Testis (tissue), 3 donors: Measurements from ENCODE around the gene S100A10. TPM values are rescaled to one million over a fixed set of nuclear protein-coding genes. Genes with fewer than 3 reads are reported as not detected.
A peak's percentile ranks its signal among the peaks of the same experiment; 100 is the strongest.

Source experiments
- DNase-seq: peaks from one replicate; pipeline ENCODE4 v3.0.0-alpha.2; 2019
- H3K27ac ChIP-seq, 2 donors: fragments of 200-600 bp; sonication (generic); one replicate each; pipeline ENCODE4 v1.5.1; 2019
- H3K27me3 ChIP-seq: fragments of 200-600 bp; sonication (generic); one replicate; pipeline ENCODE4 v1.5.1; 2019
- H3K36me3 ChIP-seq: fragments of 200-600 bp; sonication (generic); one replicate; pipeline ENCODE4 v1.5.1; 2017; ENCODE audit warnings: low read depth; ENCODE audit errors: missing control alignments
- H3K4me1 ChIP-seq: fragments of 200-600 bp; sonication (generic); one replicate; pipeline ENCODE4 v1.5.1; 2019
- H3K4me3 ChIP-seq, 2 donors: fragments of 200-600 bp; sonication (generic); one replicate each; pipeline ENCODE4 v1.5.1; 2017 to 2019
- H3K9me3 ChIP-seq: fragments of 200-600 bp; sonication (generic); one replicate; pipeline ENCODE4 v1.5.1; 2017
- CTCF ChIP-seq, 3 experiments: fragments of 450-650 bp in 2 of 3; fragments of 200-600 bp in 1 of 3; sonication (generic) in 1 of 3; IDR thresholded peaks; one replicate each; pipeline ENCODE4 v1.5.1; 2016 to 2019; ENCODE audit warnings: antibody characterized with exemption in 3 of 3, mild to moderate bottlenecking in 2 of 3, moderate library complexity in 1 of 3
- POLR2A ChIP-seq: fragments of 450-650 bp; IDR thresholded peaks from one replicate; pipeline ENCODE4 v1.6.1; 2017; ENCODE audit warnings: antibody characterized with exemption, mild to moderate bottlenecking, moderate library complexity
- WGBS, 2 donors: methylation state at CpG; one replicate each; pipeline ENCODE4 v1.1.5; 2018; 5-methylcytosine and 5-hydroxymethylcytosine counted together
- intact Hi-C: fragments of 100-400 bp; cut with DNase I; formaldehyde crosslinking; loops from one replicate; pipeline ENCODE4 v1.15.1; 2023; ENCODE audit warnings: low total_unique reads
- polyA plus RNA-seq: library from polyadenylated mRNA; stranded (reverse); fragments of 350-450 nt; fragmentation: Illumina TruSeq; extraction: RNeasy Lipid Tissue Mini Kit (QIAGEN cat#74804); gene quantifications from one replicate; pipeline ENCODE4 v1.2.3, GENCODE V29; 2014; ENCODE audit warnings: low read depth, low replicate concordance; ENCODE audit not compliant: insufficient read depth
- total RNA-seq, 2 donors: library from RNA; depleted of rRNA; stranded (reverse); fragments of >200 nt; gene quantifications; one replicate each; pipeline ENCODE4 v1.2.3, GENCODE V29; 2016

Gene S100A10
- total and polyA plus RNA-seq, 3 donors from 2014 or later: 92.4 to 364 (median 110) TPM

- Histone ChIP-seq H3K36me3 (no peaks in the 10 kb centered on the region), H3K4me3 (no peak overlapping the region), H3K4me1 (peaks cover 28% of the 10 kb centered on the region), H3K27me3 (no peaks in the 10 kb centered on the region), H3K27ac (no peak overlapping the region), H3K9me3 (no peaks in the 10 kb centered on the region)
- WGBS, 2 donors: 95 to 100% methylated on average over 1 of the region's 1 CpG
- DNase-seq: no peak
- intact Hi-C loops: no loop called here
- TF ChIP-seq POLR2A: no peak
- no peak for TF ChIP-seq CTCF (IDR thresholded peaks at IDR 0.05)
These were observed 50.1 kb downstream of the S100A10 start for GRCh38 chr1:151943591-151943990.

- Histone ChIP-seq H3K4me3 (no peak overlapping the region), H3K4me1 (peaks cover 27% of the 10 kb centered on the region), H3K36me3 (no peaks in the 10 kb centered on the region), H3K27me3 (no peaks in the 10 kb centered on the region), H3K9me3 (no peaks in the 10 kb centered on the region), H3K27ac (no peak overlapping the region)
- intact Hi-C loops: no loop called here
- no peak for TF ChIP-seq POLR2A
- TF ChIP-seq CTCF (IDR thresholded peaks at IDR 0.05): no peak
- WGBS, 2 donors: 64 to 75% methylated on average over 1 of the region's 1 CpG
- DNase-seq: no peak
These were observed 50.8 kb downstream of the S100A10 start for GRCh38 chr1:151942882-151943281.

- Histone ChIP-seq H3K9me3 (no peaks in the 10 kb centered on the region), H3K4me1 (peaks cover 31% of the 10 kb centered on the region), H3K4me3 (no peak overlapping the region), H3K36me3 (no peaks in the 10 kb centered on the region), H3K27ac (peak overlapping the region in 1 of 2 donors; percentile 26), H3K27me3 (no peaks in the 10 kb centered on the region)
- 44 to 65% methylated on average over 1 of the region's 1 CpG for WGBS, 2 donors
- no peak for TF ChIP-seq POLR2A
- TF ChIP-seq CTCF (IDR thresholded peaks at IDR 0.05): no peak
- DNase-seq: no peak
- intact Hi-C loops: no loop called here
These were observed 53.1 kb downstream of the S100A10 start for GRCh38 chr1:151940541-151940940.

- Histone ChIP-seq H3K36me3 (no peaks in the 10 kb centered on the region), H3K4me1 (peaks cover 27% of the 10 kb centered on the region), H3K9me3 (no peaks in the 10 kb centered on the region), H3K4me3 (no peak overlapping the region), H3K27ac (no peak overlapping the region), H3K27me3 (no peaks in the 10 kb centered on the region)
- WGBS, 2 donors: 61 to 62% methylated on average over 1 of the region's 1 CpG
- DNase-seq: no peak
- TF ChIP-seq CTCF (IDR thresholded peaks at IDR 0.05) (no peak), POLR2A (no peak)
- intact Hi-C loops: no loop called here
These were observed 53.9 kb downstream of the S100A10 start for GRCh38 chr1:151939779-151940178.

GRCh38 chr1:151939141-151939540 lies 54.5 kb downstream of the S100A10 start:
- WGBS, 2 donors: 86 to 88% methylated on average over 3 of the region's 3 CpGs
- no peaks in the 10 kb centered on the region for H3K36me3 ChIP-seq
- intact Hi-C loops: no loop called here
- no peaks in the 10 kb centered on the region for H3K9me3 ChIP-seq
- H3K4me3 ChIP-seq: no peak overlapping the region
- no peak for DNase-seq
- no peaks in the 10 kb centered on the region for H3K27me3 ChIP-seq
- TF ChIP-seq POLR2A (no peak), CTCF (IDR thresholded peaks at IDR 0.05) (no peak)
- H3K4me1 ChIP-seq: peaks cover 22% of the 10 kb centered on the region
- H3K27ac ChIP-seq: no peak overlapping the region
